SK-N-SH (cell line): ENCODE measurements around the gene THAP3. TPM values are rescaled to one million over a fixed set of nuclear protein-coding genes. Genes with fewer than 3 reads are reported as not detected.
A peak's percentile ranks its signal among the peaks of the same experiment; 100 is the strongest.

Experiments used
- CTCF ChIA-PET: fragments of 300-600, 350-600 bp; formaldehyde crosslinking; extraction: SDS; loops from one replicate; lab custom pipeline; 2021; lab: Yijun Ruan, JAX
- POLR2A ChIA-PET: fragments of 350-600 bp; sonication (Branson Sonifier 250); formaldehyde crosslinking; extraction: SDS; loops from one replicate; lab custom pipeline; 2020; ENCODE audit warnings: antibody characterized with exemption, inconsistent platforms; lab: Yijun Ruan, JAX
- DNase-seq: peaks from one replicate; pipeline ENCODE4 v3.0.0; 2012
- H2AFZ ChIP-seq: fragments of 200-600 bp; sonication (generic); 2 replicates; pipeline ENCODE4 v1.8.1; 2016; ENCODE audit warnings: antibody characterized with exemption, mild to moderate bottlenecking, low read depth
- H3F3A ChIP-seq: fragments of 200-600 bp; sonication (generic); replicated peaks from 2 replicates; pipeline ENCODE3; 2016; ENCODE audit warnings: antibody characterized with exemption, mild to moderate bottlenecking; ENCODE audit not compliant: insufficient read depth
- H3K27ac ChIP-seq, 2 experiments: fragments of 200-500 bp in 1 of 2; fragments of 200-600 bp in 1 of 2; sonication (Bioruptor generic) in 1 of 2; sonication (generic), shearing (Covaris generic) in 1 of 2; 2 replicates each; pipeline versions ENCODE4 v1.5.1 to v1.6.1; 2014 to 2016; ENCODE audit warnings: low read depth in 2 of 2, inconsistent platforms in 1 of 2, low read length in 1 of 2, mild to moderate bottlenecking in 1 of 2, mixed read lengths in 1 of 2
- H3K27me3 ChIP-seq: fragments of 200-600 bp; sonication (generic), shearing (Covaris generic); 2 replicates; pipeline ENCODE4 v1.6.1; 2016; ENCODE audit warnings: mixed run types; ENCODE audit not compliant: insufficient read depth
- H3K36me3 ChIP-seq, 2 experiments: fragments of 200-500 bp in 1 of 2; fragments of 200-600 bp in 1 of 2; sonication (Bioruptor generic) in 1 of 2; sonication (generic) in 1 of 2; replicated peaks in 1 of 2; 2 replicates each; pipeline versions ENCODE3 to v1.5.1; 2014 to 2016; ENCODE audit warnings: low read length in 1 of 2, mild to moderate bottlenecking in 1 of 2; ENCODE audit not compliant: insufficient read depth in 2 of 2, control insufficient read depth in 1 of 2
- H3K4me1 ChIP-seq, 2 experiments: fragments of 200-500 bp in 1 of 2; fragments of 200-600 bp in 1 of 2; sonication (Bioruptor generic) in 1 of 2; sonication (generic), shearing (Covaris generic) in 1 of 2; 2 replicates each; pipeline versions ENCODE4 v1.5.1 to v1.6.1; 2014 to 2016; ENCODE audit warnings: low read depth in 1 of 2, low read length in 1 of 2, mixed run types in 1 of 2; ENCODE audit not compliant: insufficient read depth in 2 of 2, control insufficient read depth in 1 of 2
- H3K4me2 ChIP-seq: fragments of 200-600 bp; sonication (generic), shearing (Covaris generic); 2 replicates; pipeline ENCODE4 v1.6.1; 2017; ENCODE audit warnings: mixed run types
- H3K4me3 ChIP-seq, 2 experiments: fragments of 200-500 bp in 1 of 2; fragments of 200-600 bp in 1 of 2; sonication (Bioruptor generic) in 1 of 2; sonication (generic), shearing (Covaris generic) in 1 of 2; 2 replicates each; pipeline versions ENCODE4 v1.5.1 to v1.8.1; 2014 to 2016; ENCODE audit warnings: low read depth in 2 of 2, inconsistent platforms in 1 of 2, low read length in 1 of 2, mild to moderate bottlenecking in 1 of 2, mixed read lengths in 1 of 2, moderate library complexity in 1 of 2
- H3K79me2 ChIP-seq: fragments of 200-600 bp; sonication (generic); 2 replicates; pipeline ENCODE4 v1.8.1; 2017; ENCODE audit warnings: mild to moderate bottlenecking; ENCODE audit not compliant: insufficient read depth
- H3K9ac ChIP-seq: fragments of 200-600 bp; sonication (generic); 2 replicates; pipeline ENCODE4 v1.6.1; 2017; ENCODE audit warnings: mixed run types
- H3K9me2 ChIP-seq: fragments of 200-600 bp; sonication (generic); 2 replicates; pipeline ENCODE4 v1.6.1; 2017; ENCODE audit warnings: mixed run types
- H3K9me3 ChIP-seq: fragments of 200-600 bp; sonication (generic); 2 replicates; pipeline ENCODE4 v1.6.1; 2017; ENCODE audit warnings: mixed run types, mild to moderate bottlenecking, moderate library complexity
- H4K20me1 ChIP-seq: fragments of 200-600 bp; sonication (generic); 2 replicates; pipeline ENCODE4 v1.6.1; 2017; ENCODE audit warnings: mild to moderate bottlenecking, mixed run types; ENCODE audit not compliant: insufficient read depth
- CHD2 ChIP-seq: fragments of 150-350 bp; IDR thresholded peaks from 2 replicates; pipeline ENCODE4 v1.6.1; 2018; ENCODE audit warnings: low read length; ENCODE audit not compliant: partially characterized antibody
- CTCF ChIP-seq: fragments of 200-600 bp; sonication (generic); IDR thresholded peaks from 2 replicates; pipeline ENCODE4 v1.6.1; 2017; ENCODE audit warnings: antibody characterized with exemption, mild to moderate bottlenecking, moderate library complexity
- EP300 ChIP-seq, 2 experiments: IDR thresholded peaks; 2 replicates each; pipeline versions ENCODE4 v1.4.0 to v1.6.1; 2012; ENCODE audit warnings: borderline replicate concordance in 1 of 2, low read depth in 1 of 2, low read length in 1 of 2
- FOSL2 ChIP-seq: IDR thresholded peaks from 2 replicates; pipeline ENCODE4 v1.4.0; 2012; ENCODE audit warnings: low read depth, mild to moderate bottlenecking, moderate library complexity, borderline replicate concordance
- FOXJ3 ChIP-seq: sonication (generic); formaldehyde crosslinking; IDR thresholded peaks from 2 replicates; pipeline ENCODE4 v1.5.1; 2020; ENCODE audit warnings: mild to moderate bottlenecking, missing genetic modification reagents
- FOXM1 ChIP-seq: IDR thresholded peaks from 2 replicates; pipeline ENCODE4 v1.4.0; 2012; ENCODE audit warnings: low read depth, mild to moderate bottlenecking
- GABPA ChIP-seq: IDR thresholded peaks from 2 replicates; pipeline ENCODE4 v1.4.0; 2012; ENCODE audit warnings: low read depth, mild to moderate bottlenecking
- IRF3 ChIP-seq: fragments of 150-350 bp; IDR thresholded peaks from 2 replicates; pipeline ENCODE4 v1.6.1; 2016; ENCODE audit warnings: mild to moderate bottlenecking, low read depth, low read length
- MEF2A ChIP-seq: IDR thresholded peaks from 2 replicates; pipeline ENCODE4 v1.4.0; 2012; ENCODE audit warnings: low read depth, borderline replicate concordance
- MXI1 ChIP-seq: IDR thresholded peaks from 2 replicates; pipeline ENCODE4 v1.6.1; 2012; ENCODE audit warnings: mild to moderate bottlenecking, low read depth, low read length, improper control_type of control experiment
- NRF1 ChIP-seq: IDR thresholded peaks from 2 replicates; pipeline ENCODE4 v1.6.1; 2012; ENCODE audit warnings: low read depth, mild to moderate bottlenecking, low read length
- PBX3 ChIP-seq: IDR thresholded peaks from 2 replicates; pipeline ENCODE4; 2012
- RAD21 ChIP-seq: IDR thresholded peaks from 2 replicates; pipeline ENCODE4 v1.6.1; 2012; ENCODE audit warnings: mild to moderate bottlenecking, low read length
- SIN3A ChIP-seq: IDR thresholded peaks from 2 replicates; pipeline ENCODE4 v1.6.1; 2012; ENCODE audit warnings: low read depth, mild to moderate bottlenecking, low read length, moderate library complexity, borderline replicate concordance
- USF1 ChIP-seq: IDR thresholded peaks from 2 replicates; pipeline ENCODE4 v1.4.0; 2012; ENCODE audit warnings: low read depth, borderline replicate concordance
- USF2 ChIP-seq: fragments of 150-350 bp; IDR thresholded peaks from 2 replicates; pipeline ENCODE4 v1.6.1; 2017; ENCODE audit warnings: antibody characterized with exemption, low read length, low read depth, borderline replicate concordance
- YY1 ChIP-seq: IDR thresholded peaks from 2 replicates; pipeline ENCODE4 v1.4.0; 2012; ENCODE audit warnings: low read depth, mild to moderate bottlenecking
- ZBTB33 ChIP-seq: IDR thresholded peaks from 2 replicates; pipeline ENCODE4 v1.4.0; 2012; ENCODE audit warnings: low read depth, borderline replicate concordance
- WGBS: methylation state at CpG from one replicate; pipeline ENCODE4 v1.1.6; 2017; ENCODE audit warnings: low lambda C conversion rate; 5-methylcytosine and 5-hydroxymethylcytosine counted together
- polyA plus RNA-seq, 3 experiments: library from polyadenylated mRNA; depleted of rRNA; stranded (reverse); fragments of >200 nt; gene quantifications; 2 replicates each; pipeline ENCODE4 v1.2.3, GENCODE V29; 2012

The THAP3 gene
- polyA plus RNA-seq, 1 of the 3 experiments (the other 2 are of a cell fraction): 11.1 TPM

GRCh38 chr1:6587261-6588005 is 37.2 kb upstream of the THAP3 start:
- no peaks in the 10 kb centered on the region for H3F3A ChIP-seq
- H3K9me3 ChIP-seq: no peaks in the 10 kb centered on the region
- ChIA-PET POLR2A (no interaction called here), CTCF (no interaction called here)
- no peaks in the 10 kb centered on the region for H3K9me2 ChIP-seq
- H3K4me1 ChIP-seq: no peaks in the 10 kb centered on the region
- peaks cover 4% of the 10 kb centered on the region; the same call in 1 of the 2 replicates for H3K79me2 ChIP-seq
- H4K20me1 ChIP-seq: no peaks in the 10 kb centered on the region
- H3K27ac ChIP-seq: no peak overlapping the region
- TF ChIP-seq IRF3 (no peak), FOSL2 (no peak), USF1 (no peak), CTCF (no peak), RAD21 (no peak), GABPA (no peak), MEF2A (no peak), YY1 (no peak)
- no peak overlapping the region for H3K4me3 ChIP-seq
- no peaks in the 10 kb centered on the region for H3K27me3 ChIP-seq
- 94% methylated on average over 6 of the region's 13 CpGs for WGBS
- peak; percentile 12 for DNase-seq
- H3K9ac ChIP-seq: no peak overlapping the region
- H3K4me2 ChIP-seq: no peak overlapping the region
- no peak overlapping the region for H2AFZ ChIP-seq
- peaks cover 0 to 30% of the 10 kb centered on the region in 2 experiments for H3K36me3 ChIP-seq

GRCh38 chr1:6588128-6588892 is 36.4 kb upstream of the THAP3 start:
- POLR2A ChIA-PET: no interaction called here
- DNase-seq: no peak
- CTCF ChIA-PET: interaction anchor here (0.7 to 1.3 kb wide), 3 partner anchors 29 to 102 kb away, joined by 3 read pairs; partner anchors contain the start of gene NOL9
- TF ChIP-seq FOXM1 (no peak), FOXJ3 (CRISPR knock-in tag) (no peak), PBX3 (no peak), ZBTB33 (no peak), EP300 (IDR thresholded peaks at IDR 0.05; ENCODE audit: borderline replicate concordance in 1 of 2, low read depth in 1 of 2, low read length in 1 of 2) (no peak), USF2 (no peak), CHD2 (no peak), NRF1 (no peak), MXI1 (no peak), SIN3A (no peak)

More at GRCh38 chr1:6588128-6588892, 36.4 kb upstream of the THAP3 start:
- no peaks in the 10 kb centered on the region for H3K27me3 ChIP-seq
- no peak overlapping the region for H2AFZ ChIP-seq
- WGBS: 81% methylated on average over 13 of the region's 25 CpGs
- no peaks in the 10 kb centered on the region for H4K20me1 ChIP-seq
- H3K4me1 ChIP-seq: no peaks in the 10 kb centered on the region
- H3K27ac ChIP-seq: no peak overlapping the region
- peaks cover 3% of the 10 kb centered on the region; the same call in 1 of the 2 replicates for H3K79me2 ChIP-seq
- no peaks in the 10 kb centered on the region for H3K9me3 ChIP-seq
- peaks cover 0 to 35% of the 10 kb centered on the region in 2 experiments for H3K36me3 ChIP-seq
- H3F3A ChIP-seq: no peaks in the 10 kb centered on the region
- H3K9me2 ChIP-seq: no peaks in the 10 kb centered on the region
- no peak overlapping the region for H3K9ac ChIP-seq
- H3K4me2 ChIP-seq: no peak overlapping the region
- no peak overlapping the region for H3K4me3 ChIP-seq
